ENCODE results near the gene ARMCX6. TPM values are rescaled to one million over a fixed set of nuclear protein-coding genes. Genes with fewer than 3 reads are reported as not detected.
"Not testable (repeated sequence)": the region's sequence is repeated elsewhere in the genome, so short reads cannot be mapped to it uniquely, and the experiment has no call there.

ARMCX6 gene
- polyA plus RNA-seq, 4 donors: 6.5 to 85.9 (median 18.3) TPM

GRCh38 chrX:101647716-101648115, 29.9 kb upstream of the ARMCX6 start:
- not testable (repeated sequence) for H3K4me3 ChIP-seq (ENCODE audit: low read depth in 1 of 3, low read length in 3 of 3); H3K4me1 ChIP-seq (ENCODE audit: control insufficient read depth in 3 of 3, insufficient read depth in 2 of 3, low read depth in 1 of 3, low read length in 2 of 3); H3K9me3 ChIP-seq (ENCODE audit: control insufficient read depth in 2 of 2, insufficient read depth in 1 of 2, low read depth in 1 of 2, low read length in 1 of 2); H3K36me3 ChIP-seq (ENCODE audit: control insufficient read depth in 3 of 3, insufficient read depth in 2 of 3, low read depth in 1 of 3, low read length in 3 of 3); H3K27ac ChIP-seq (ENCODE audit: low read depth in 1 of 3, low read length in 2 of 3); DNase-seq; H3K27me3 ChIP-seq (ENCODE audit: control insufficient read depth in 3 of 3, insufficient read depth in 3 of 3, low read length in 3 of 3); FAIRE-seq

GRCh38 chrX:101642093-101642492, 24.3 kb upstream of the ARMCX6 start:
- no peaks in the 10 kb centered on the region for H3K27me3 ChIP-seq (ENCODE audit: control insufficient read depth in 3 of 3, insufficient read depth in 3 of 3, low read length in 3 of 3)
- FAIRE-seq (no peak), DNase-seq (no peak)
- H3K9me3 ChIP-seq (ENCODE audit: control insufficient read depth in 2 of 2, insufficient read depth in 1 of 2, low read depth in 1 of 2, low read length in 1 of 2): no peaks in the 10 kb centered on the region
- WGBS, 3 donors: 13 to 48% (median 42%) methylated on average over 1 of the region's 1 CpG
- no peaks in the 10 kb centered on the region for H3K4me1 ChIP-seq (ENCODE audit: control insufficient read depth in 3 of 3, insufficient read depth in 2 of 3, low read depth in 1 of 3, low read length in 2 of 3)
- no peak overlapping the region for H3K27ac ChIP-seq (ENCODE audit: low read depth in 1 of 3, low read length in 2 of 3)
- no peaks in the 10 kb centered on the region for H3K36me3 ChIP-seq (ENCODE audit: control insufficient read depth in 3 of 3, insufficient read depth in 2 of 3, low read depth in 1 of 3, low read length in 3 of 3)
- H3K4me3 ChIP-seq (ENCODE audit: low read depth in 1 of 3, low read length in 3 of 3): no peak overlapping the region

GRCh38 chrX:101639583-101639982, 21.8 kb upstream of the ARMCX6 start:
- Histone ChIP-seq H3K36me3 (ENCODE audit: control insufficient read depth in 3 of 3, insufficient read depth in 2 of 3, low read depth in 1 of 3, low read length in 3 of 3) (no peaks in the 10 kb centered on the region), H3K27me3 (ENCODE audit: control insufficient read depth in 3 of 3, insufficient read depth in 3 of 3, low read length in 3 of 3) (no peaks in the 10 kb centered on the region), H3K4me1 (ENCODE audit: control insufficient read depth in 3 of 3, insufficient read depth in 2 of 3, low read depth in 1 of 3, low read length in 2 of 3) (no peaks in the 10 kb centered on the region), H3K9me3 (ENCODE audit: control insufficient read depth in 2 of 2, insufficient read depth in 1 of 2, low read depth in 1 of 2, low read length in 1 of 2) (no peaks in the 10 kb centered on the region), H3K27ac (ENCODE audit: low read depth in 1 of 3, low read length in 2 of 3) (no peak overlapping the region), H3K4me3 (ENCODE audit: low read depth in 1 of 3, low read length in 3 of 3) (no peak overlapping the region)
- FAIRE-seq: no peak
- no peak for DNase-seq

- Histone ChIP-seq H3K27ac (ENCODE audit: low read depth in 1 of 3, low read length in 2 of 3) (no peak overlapping the region), H3K9me3 (ENCODE audit: control insufficient read depth in 2 of 2, insufficient read depth in 1 of 2, low read depth in 1 of 2, low read length in 1 of 2) (no peaks in the 10 kb centered on the region), H3K36me3 (ENCODE audit: control insufficient read depth in 3 of 3, insufficient read depth in 2 of 3, low read depth in 1 of 3, low read length in 3 of 3) (peaks cover 0 to 7% (median 0%) of the 10 kb centered on the region in 3 donors), H3K4me1 (ENCODE audit: control insufficient read depth in 3 of 3, insufficient read depth in 2 of 3, low read depth in 1 of 3, low read length in 2 of 3) (peaks cover 0 to 7% (median 6%) of the 10 kb centered on the region in 3 donors), H3K4me3 (ENCODE audit: low read depth in 1 of 3, low read length in 3 of 3) (no peak overlapping the region), H3K27me3 (ENCODE audit: control insufficient read depth in 3 of 3, insufficient read depth in 3 of 3, low read length in 3 of 3) (no peaks in the 10 kb centered on the region)
- FAIRE-seq (no peak), DNase-seq (no peak)
Observed at GRCh38 chrX:101619364-101619763, 1.6 kb upstream of the ARMCX6 start.

- FAIRE-seq: no peak
- no peak overlapping the region for H3K4me3 ChIP-seq (ENCODE audit: low read depth in 1 of 3, low read length in 3 of 3)
- H3K27me3 ChIP-seq (ENCODE audit: control insufficient read depth in 3 of 3, insufficient read depth in 3 of 3, low read length in 3 of 3): no peaks in the 10 kb centered on the region
- no peak overlapping the region for H3K27ac ChIP-seq (ENCODE audit: low read depth in 1 of 3, low read length in 2 of 3)
- H3K36me3 ChIP-seq (ENCODE audit: control insufficient read depth in 3 of 3, insufficient read depth in 2 of 3, low read depth in 1 of 3, low read length in 3 of 3): no peaks in the 10 kb centered on the region
- no peaks in the 10 kb centered on the region for H3K9me3 ChIP-seq (ENCODE audit: control insufficient read depth in 2 of 2, insufficient read depth in 1 of 2, low read depth in 1 of 2, low read length in 1 of 2)
- WGBS, 3 donors: 26 to 35% (median 33%) methylated on average over 1 of the region's 1 CpG
- peak in 1 of 2 donors; percentile 8 for DNase-seq
- no peaks in the 10 kb centered on the region for H3K4me1 ChIP-seq (ENCODE audit: control insufficient read depth in 3 of 3, insufficient read depth in 2 of 3, low read depth in 1 of 3, low read length in 2 of 3)
Observed at GRCh38 chrX:101605728-101606127, 12.1 kb downstream of the ARMCX6 start.

GRCh38 chrX:101605146-101605545, 12.7 kb downstream of the ARMCX6 start:
- Histone ChIP-seq H3K36me3 (ENCODE audit: control insufficient read depth in 3 of 3, insufficient read depth in 2 of 3, low read depth in 1 of 3, low read length in 3 of 3) (no peaks in the 10 kb centered on the region), H3K27me3 (ENCODE audit: control insufficient read depth in 3 of 3, insufficient read depth in 3 of 3, low read length in 3 of 3) (no peaks in the 10 kb centered on the region), H3K4me1 (ENCODE audit: control insufficient read depth in 3 of 3, insufficient read depth in 2 of 3, low read depth in 1 of 3, low read length in 2 of 3) (no peaks in the 10 kb centered on the region), H3K4me3 (ENCODE audit: low read depth in 1 of 3, low read length in 3 of 3) (no peak overlapping the region), H3K9me3 (ENCODE audit: control insufficient read depth in 2 of 2, insufficient read depth in 1 of 2, low read depth in 1 of 2, low read length in 1 of 2) (no peaks in the 10 kb centered on the region), H3K27ac (ENCODE audit: low read depth in 1 of 3, low read length in 2 of 3) (no peak overlapping the region)
- DNase-seq: no peak
- FAIRE-seq: no peak

GRCh38 chrX:101602077-101602476, 15.7 kb downstream of the ARMCX6 start:
- H3K27me3 ChIP-seq (ENCODE audit: control insufficient read depth in 3 of 3, insufficient read depth in 3 of 3, low read length in 3 of 3): no peaks in the 10 kb centered on the region
- no peak for DNase-seq
- H3K36me3 ChIP-seq (ENCODE audit: control insufficient read depth in 3 of 3, insufficient read depth in 2 of 3, low read depth in 1 of 3, low read length in 3 of 3): no peaks in the 10 kb centered on the region
- FAIRE-seq: no peak
- H3K4me1 ChIP-seq (ENCODE audit: control insufficient read depth in 3 of 3, insufficient read depth in 2 of 3, low read depth in 1 of 3, low read length in 2 of 3): no peaks in the 10 kb centered on the region
- 80 to 93% (median 87%) methylated on average over 3 to 4 of the region's 7 CpGs for WGBS, 3 donors
- no peak overlapping the region for H3K4me3 ChIP-seq (ENCODE audit: low read depth in 1 of 3, low read length in 3 of 3)
- H3K27ac ChIP-seq (ENCODE audit: low read depth in 1 of 3, low read length in 2 of 3): no peak overlapping the region
- no peaks in the 10 kb centered on the region for H3K9me3 ChIP-seq (ENCODE audit: control insufficient read depth in 2 of 2, insufficient read depth in 1 of 2, low read depth in 1 of 2, low read length in 1 of 2)

- DNase-seq; H3K4me3 ChIP-seq (ENCODE audit: low read depth in 1 of 3, low read length in 3 of 3); H3K9me3 ChIP-seq (ENCODE audit: control insufficient read depth in 2 of 2, insufficient read depth in 1 of 2, low read depth in 1 of 2, low read length in 1 of 2); FAIRE-seq; H3K27ac ChIP-seq (ENCODE audit: low read depth in 1 of 3, low read length in 2 of 3); H3K27me3 ChIP-seq (ENCODE audit: control insufficient read depth in 3 of 3, insufficient read depth in 3 of 3, low read length in 3 of 3); H3K36me3 ChIP-seq (ENCODE audit: control insufficient read depth in 3 of 3, insufficient read depth in 2 of 3, low read depth in 1 of 3, low read length in 3 of 3); H3K4me1 ChIP-seq (ENCODE audit: control insufficient read depth in 3 of 3, insufficient read depth in 2 of 3, low read depth in 1 of 3, low read length in 2 of 3): not testable (repeated sequence)
- WGBS, 3 donors: 85 to 96% (median 89%) methylated on average over 3 to 6 of the region's 8 CpGs
Observed at GRCh38 chrX:101599592-101599991, 18.2 kb downstream of the ARMCX6 start.

GRCh38 chrX:101595739-101596419, 21.9 kb downstream of the ARMCX6 start:
- peak; percentile 64 to 76 for DNase-seq
- Histone ChIP-seq H3K27me3 (ENCODE audit: control insufficient read depth in 3 of 3, insufficient read depth in 3 of 3, low read length in 3 of 3) (no peaks in the 10 kb centered on the region), H3K4me3 (ENCODE audit: low read depth in 1 of 3, low read length in 3 of 3) (no peak overlapping the region), H3K27ac (ENCODE audit: low read depth in 1 of 3, low read length in 2 of 3) (no peak overlapping the region), H3K9me3 (ENCODE audit: control insufficient read depth in 2 of 2, insufficient read depth in 1 of 2, low read depth in 1 of 2, low read length in 1 of 2) (no peaks in the 10 kb centered on the region), H3K36me3 (ENCODE audit: control insufficient read depth in 3 of 3, insufficient read depth in 2 of 3, low read depth in 1 of 3, low read length in 3 of 3) (no peaks in the 10 kb centered on the region), H3K4me1 (ENCODE audit: control insufficient read depth in 3 of 3, insufficient read depth in 2 of 3, low read depth in 1 of 3, low read length in 2 of 3) (no peaks in the 10 kb centered on the region)
- WGBS, 3 donors: 10 to 22% (median 11%) methylated on average over 5 of the region's 5 CpGs
- no peak for FAIRE-seq
